Measurements from ENCODE around the gene DRG2.

The DRG2 gene

GRCh38 chr17:18117982-18118975 lies 30.5 kb downstream of the DRG2 start:
- TF ChIP-seq, protein P1, sequence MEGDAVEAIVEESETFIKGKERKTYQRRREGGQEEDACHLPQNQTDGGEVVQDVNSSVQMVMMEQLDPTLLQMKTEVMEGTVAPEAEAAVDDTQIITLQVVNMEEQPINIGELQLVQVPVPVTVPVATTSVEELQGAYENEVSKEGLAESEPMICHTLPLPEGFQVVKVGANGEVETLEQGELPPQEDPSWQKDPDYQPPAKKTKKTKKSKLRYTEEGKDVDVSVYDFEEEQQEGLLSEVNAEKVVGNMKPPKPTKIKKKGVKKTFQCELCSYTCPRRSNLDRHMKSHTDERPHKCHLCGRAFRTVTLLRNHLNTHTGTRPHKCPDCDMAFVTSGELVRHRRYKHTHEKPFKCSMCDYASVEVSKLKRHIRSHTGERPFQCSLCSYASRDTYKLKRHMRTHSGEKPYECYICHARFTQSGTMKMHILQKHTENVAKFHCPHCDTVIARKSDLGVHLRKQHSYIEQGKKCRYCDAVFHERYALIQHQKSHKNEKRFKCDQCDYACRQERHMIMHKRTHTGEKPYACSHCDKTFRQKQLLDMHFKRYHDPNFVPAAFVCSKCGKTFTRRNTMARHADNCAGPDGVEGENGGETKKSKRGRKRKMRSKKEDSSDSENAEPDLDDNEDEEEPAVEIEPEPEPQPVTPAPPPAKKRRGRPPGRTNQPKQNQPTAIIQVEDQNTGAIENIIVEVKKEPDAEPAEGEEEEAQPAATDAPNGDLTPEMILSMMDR (IDR thresholded peaks at IDR 0.05; ENCODE audit: low read depth, low read length) = no peak
- in situ Hi-C loops (cut with HindIII; ENCODE audit: low sequenced_read_pairs) = no loop called here
- no peak overlapping the region for H3K4me3 ChIP-seq (ENCODE audit: low read depth, low read length)
- DNase-seq (ENCODE audit: low read depth, low spot score) = no peak

DNA sequence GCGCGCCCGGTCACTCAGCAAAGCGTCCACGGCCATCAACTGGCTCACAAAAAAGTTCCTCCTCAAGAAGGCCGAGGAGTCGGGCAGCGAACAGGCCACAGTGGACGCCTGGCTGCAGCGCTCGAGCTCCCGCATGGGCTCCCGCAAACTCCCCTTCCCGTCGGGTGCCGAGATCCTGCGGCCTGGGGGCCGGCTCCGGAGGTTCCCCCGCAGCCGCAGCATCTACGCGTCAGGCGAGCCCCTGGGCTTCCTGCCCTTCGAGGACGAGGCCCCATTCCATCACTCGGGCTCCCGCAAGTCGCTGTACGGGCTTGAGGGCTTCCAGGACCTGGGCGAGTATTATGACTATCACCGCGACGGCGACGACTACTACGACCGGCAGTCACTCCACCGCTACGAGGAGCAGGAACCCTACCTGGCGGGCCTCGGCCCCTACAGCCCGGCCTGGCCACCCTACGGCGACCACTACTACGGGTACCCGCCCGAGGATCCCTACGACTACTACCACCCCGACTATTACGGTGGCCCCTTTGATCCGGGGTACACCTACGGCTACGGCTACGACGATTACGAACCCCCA lies 31.5 kb downstream of the DRG2 start:
- no peak for DNase-seq (ENCODE audit: low read depth, low spot score)
- H3K4me3 ChIP-seq (ENCODE audit: low read depth, low read length) = no peak overlapping the region
- in situ Hi-C loops (cut with HindIII; ENCODE audit: low sequenced_read_pairs) = no loop called here
- TF ChIP-seq, protein P1 (IDR thresholded peaks at IDR 0.05; ENCODE audit: low read depth, low read length) = no peak

GRCh38 chr17:18119938-18120337 lies 32.2 kb downstream of the DRG2 start:
- no peak overlapping the region for H3K4me3 ChIP-seq (ENCODE audit: low read depth, low read length)
- no peak for DNase-seq (ENCODE audit: low read depth, low spot score)
- in situ Hi-C loops (cut with HindIII; ENCODE audit: low sequenced_read_pairs) = no loop called here
- TF ChIP-seq, protein P1 (IDR thresholded peaks at IDR 0.05; ENCODE audit: low read depth, low read length) = no peak

GRCh38 chr17:18120461-18121017 lies 32.8 kb downstream of the DRG2 start:
- in situ Hi-C loops (cut with HindIII; ENCODE audit: low sequenced_read_pairs) = no loop called here
- H3K4me3 ChIP-seq (ENCODE audit: low read depth, low read length) = no peak overlapping the region
- TF ChIP-seq, protein P1 (IDR thresholded peaks at IDR 0.05; ENCODE audit: low read depth, low read length) = no peak
- DNase-seq (ENCODE audit: low read depth, low spot score) = no peak

- no peak overlapping the region for H3K4me3 ChIP-seq (ENCODE audit: low read depth, low read length)
- TF ChIP-seq, protein P1 (IDR thresholded peaks at IDR 0.05; ENCODE audit: low read depth, low read length) = no peak
- no peak for DNase-seq (ENCODE audit: low read depth, low spot score)
- in situ Hi-C loops (cut with HindIII; ENCODE audit: low sequenced_read_pairs) = no loop called here
Measured at GRCh38 chr17:18121144-18121910, 33.6 kb downstream of the DRG2 start.

Measured in astrocyte of the spinal cord (primary cell).